ENCODE data around the gene PCNA.

PCNA gene

GRCh38 chr20:5095454-5095853 is 24.3 kb downstream of the PCNA start:
- TF ChIP-seq CTCF (IDR thresholded peaks at IDR 0.05; ENCODE audit: extremely low read depth, insufficient read depth, missing control alignments), result no peak
- no peak for DNase-seq (ENCODE audit: low spot score)
- in situ Hi-C loops (cut with MboI; ENCODE audit: low pct_unique_long_range_greater_than_20kb, low sequenced_read_pairs, unreplicated experiment), result loop anchor here (10.0 to 25.0 kb wide), 2 partner anchors 341 to 483 kb away; no protein-coding TSS in a partner anchor

- in situ Hi-C loops (cut with MboI; ENCODE audit: low pct_unique_long_range_greater_than_20kb, low sequenced_read_pairs, unreplicated experiment), result loop anchor here (10.0 to 25.0 kb wide), 2 partner anchors 338 to 481 kb away; no protein-coding TSS in a partner anchor
- DNase-seq (ENCODE audit: low spot score), result no peak
- TF ChIP-seq CTCF (IDR thresholded peaks at IDR 0.05; ENCODE audit: extremely low read depth, insufficient read depth, missing control alignments), result no peak
Observed at GRCh38 chr20:5092765-5093339, 26.9 kb downstream of the PCNA start.

- in situ Hi-C loops (cut with MboI; ENCODE audit: low pct_unique_long_range_greater_than_20kb, low sequenced_read_pairs, unreplicated experiment), result loop anchor here (10.0 to 25.0 kb wide), 2 partner anchors 337 to 480 kb away; no protein-coding TSS in a partner anchor
- TF ChIP-seq CTCF (IDR thresholded peaks at IDR 0.05; ENCODE audit: extremely low read depth, insufficient read depth, missing control alignments), result no peak
- DNase-seq (ENCODE audit: low spot score), result no peak
Observed at GRCh38 chr20:5091902-5092301, 27.9 kb downstream of the PCNA start.

GRCh38 chr20:5090191-5090590 is 29.6 kb downstream of the PCNA start:
- peak; percentile 39 for DNase-seq (ENCODE audit: low spot score)
- in situ Hi-C loops (cut with MboI; ENCODE audit: low pct_unique_long_range_greater_than_20kb, low sequenced_read_pairs, unreplicated experiment), result loop anchor here (10.0 to 25.0 kb wide), 2 partner anchors 335 to 478 kb away; no protein-coding TSS in a partner anchor
- no peak for TF ChIP-seq CTCF (IDR thresholded peaks at IDR 0.05; ENCODE audit: extremely low read depth, insufficient read depth, missing control alignments)

- TF ChIP-seq CTCF (IDR thresholded peaks at IDR 0.05; ENCODE audit: extremely low read depth, insufficient read depth, missing control alignments), result no peak
- DNase-seq (ENCODE audit: low spot score), result no peak
- in situ Hi-C loops (cut with MboI; ENCODE audit: low pct_unique_long_range_greater_than_20kb, low sequenced_read_pairs, unreplicated experiment), result loop anchor here (25.0 kb wide), 1 partner anchor 476 kb away; no protein-coding TSS in a partner anchor
Observed at GRCh38 chr20:5088688-5089087, 31.1 kb downstream of the PCNA start.

- no peak for DNase-seq (ENCODE audit: low spot score)
- no peak for TF ChIP-seq CTCF (IDR thresholded peaks at IDR 0.05; ENCODE audit: extremely low read depth, insufficient read depth, missing control alignments)
- in situ Hi-C loops (cut with MboI; ENCODE audit: low pct_unique_long_range_greater_than_20kb, low sequenced_read_pairs, unreplicated experiment), result loop anchor here (25.0 kb wide), 1 partner anchor 473 kb away; no protein-coding TSS in a partner anchor
Observed at GRCh38 chr20:5085380-5085779, 34.4 kb downstream of the PCNA start.

Data from GM13977 (cell line).